Coronary artery (tissue), 2 donors: ENCODE measurements around the gene UNCX.
"Not testable (repeated sequence)": the region's sequence is repeated elsewhere in the genome, so short reads cannot be mapped to it uniquely, and the experiment has no call there.

Experiments used
- DNase-seq: peaks from one replicate; pipeline ENCODE4 v3.0.0-alpha.2; 2017; ENCODE audit warnings: low spot score
- H3K27ac ChIP-seq, 2 donors: fragments of 200-600 bp; sonication (generic); one replicate each; pipeline ENCODE4 v1.5.1; 2016 to 2019
- H3K4me3 ChIP-seq: fragments of 200-600 bp; sonication (generic); 2 replicates; pipeline ENCODE4 v1.5.1; 2016; ENCODE audit warnings: mild to moderate bottlenecking, moderate library complexity
- CTCF ChIP-seq: fragments of 200-600 bp; sonication (generic); IDR thresholded peaks from one replicate; pipeline ENCODE4 v1.5.1; 2019; ENCODE audit warnings: antibody characterized with exemption

The UNCX gene

DNA sequence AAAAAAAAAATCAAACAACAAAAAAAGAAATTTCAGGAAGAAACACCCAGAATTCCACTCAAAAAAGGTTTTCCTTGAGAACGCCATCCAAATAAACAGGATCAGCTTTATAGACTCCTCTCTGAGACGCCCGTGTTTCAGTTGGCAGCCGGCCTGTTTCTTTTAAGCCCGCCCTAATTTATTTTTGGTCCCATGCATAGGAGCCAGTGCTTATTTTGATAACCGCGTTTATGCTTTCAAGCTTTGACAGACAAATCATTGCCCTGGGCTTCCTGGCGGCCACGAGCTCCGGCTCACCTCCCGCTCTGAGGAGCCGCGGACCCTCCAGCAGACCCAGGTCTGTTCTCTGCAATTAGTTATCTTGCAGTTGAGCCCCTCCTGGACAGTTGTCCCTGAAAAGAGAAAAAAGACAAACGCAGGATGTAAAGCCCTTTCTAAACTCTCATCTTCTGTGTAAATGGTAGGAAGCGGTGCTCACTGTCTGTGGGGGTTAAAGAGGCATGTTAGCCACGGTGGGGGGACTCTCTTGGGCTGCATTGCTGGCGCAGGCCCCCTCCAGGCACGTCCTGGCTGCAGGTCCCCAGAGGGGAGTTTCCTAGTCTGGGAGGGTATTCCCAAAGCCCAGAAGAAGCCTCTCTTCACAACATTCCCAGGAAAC is 22.2 kb upstream of the UNCX start:
- no peak overlapping the region for H3K27ac ChIP-seq
- no peak for TF ChIP-seq CTCF
- no peak for DNase-seq
- peak overlapping the region; percentile 3 for H3K4me3 ChIP-seq

- peak overlapping the region; percentile 3 for H3K4me3 ChIP-seq
- no peak for DNase-seq
- no peak for TF ChIP-seq CTCF
Observed at GRCh38 chr7:1210979-1211608, 21.6 kb upstream of the UNCX start.

GRCh38 chr7:1211611-1212010 is 21.1 kb upstream of the UNCX start:
- no peak overlapping the region for H3K4me3 ChIP-seq
- DNase-seq: no peak
- TF ChIP-seq CTCF: no peak
- no peak overlapping the region for H3K27ac ChIP-seq

More at GRCh38 chr7:1210979-1211608, 21.6 kb upstream of the UNCX start:
- H3K27ac ChIP-seq: no peak overlapping the region

- not testable (repeated sequence) for H3K27ac ChIP-seq, H3K4me3 ChIP-seq, DNase-seq
Observed at GRCh38 chr7:1212025-1212424, 20.6 kb upstream of the UNCX start.

GRCh38 chr7:1214516-1214915 is 18.2 kb upstream of the UNCX start:
- no peak overlapping the region for H3K4me3 ChIP-seq
- no peak overlapping the region for H3K27ac ChIP-seq
- TF ChIP-seq CTCF: no peak
- DNase-seq: no peak

- Histone ChIP-seq H3K27ac (no peak overlapping the region), H3K4me3 (no peak overlapping the region)
- DNase-seq: no peak
- no peak for TF ChIP-seq CTCF
Observed at GRCh38 chr7:1218541-1219165, 14.0 kb upstream of the UNCX start.

DNA sequence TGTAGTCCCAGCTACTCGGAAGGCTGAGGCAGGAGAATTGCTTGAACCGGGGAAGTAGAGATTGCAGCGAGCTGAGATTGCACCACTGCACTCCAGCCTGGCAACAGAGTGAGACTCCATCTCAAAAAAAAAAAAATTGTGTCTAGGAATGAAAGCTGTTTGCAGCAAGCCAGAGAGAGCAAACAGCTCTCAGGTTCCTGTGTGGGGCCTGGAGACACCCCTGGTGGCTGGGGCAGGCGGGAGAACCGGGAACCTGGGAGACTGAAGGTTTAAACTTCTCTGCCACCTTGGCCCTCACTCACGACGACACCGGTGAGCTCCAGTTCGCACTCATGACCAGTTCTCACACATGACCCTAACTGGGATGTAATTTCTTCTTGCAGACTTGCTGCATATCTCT is 13.2 kb upstream of the UNCX start:
- H3K4me3 ChIP-seq: no peak overlapping the region
- H3K27ac ChIP-seq: no peak overlapping the region
- DNase-seq: no peak
- no peak for TF ChIP-seq CTCF
